H9 (cell line): ENCODE measurements around the gene BBS10. TPM values are rescaled to one million over a fixed set of nuclear protein-coding genes. Genes with fewer than 3 reads are reported as not detected.

Source experiments
- DNase-seq: peaks from one replicate; pipeline ENCODE4 v3.0.0-alpha.2; 2017
- H2AFZ ChIP-seq: one replicate; pipeline ENCODE4 v1.6.1; 2013; ENCODE audit warnings: mild to moderate bottlenecking, low read length, control low read depth, moderate library complexity
- H2AK5ac ChIP-seq: 2 replicates; pipeline ENCODE4 v1.6.1; 2013; ENCODE audit warnings: low read length, control low read depth, mixed read lengths; ENCODE audit not compliant: insufficient read length
- H2BK120ac ChIP-seq: one replicate; pipeline ENCODE4 v1.6.1; 2013; ENCODE audit warnings: low read depth, mild to moderate bottlenecking, low read length, control low read depth, inconsistent platforms; ENCODE audit not compliant: poor library complexity, severe bottlenecking
- H2BK12ac ChIP-seq: 2 replicates; pipeline ENCODE4 v1.6.1; 2013; ENCODE audit warnings: low read length, control low read depth, mixed read lengths, low read depth; ENCODE audit not compliant: insufficient read length
- H2BK15ac ChIP-seq: 2 replicates; pipeline ENCODE4 v1.6.1; 2013; ENCODE audit warnings: low read depth, low read length, control low read depth
- H2BK20ac ChIP-seq: one replicate; pipeline ENCODE4 v1.6.1; 2013; ENCODE audit warnings: low read depth, mild to moderate bottlenecking, low read length, control low read depth, inconsistent platforms; ENCODE audit not compliant: poor library complexity, severe bottlenecking
- H2BK5ac ChIP-seq: 2 replicates; pipeline ENCODE4 v1.6.1; 2013; ENCODE audit warnings: low read length, control low read depth, mixed read lengths; ENCODE audit not compliant: insufficient read length
- H3K14ac ChIP-seq: 2 replicates; pipeline ENCODE4 v1.6.1; 2013; ENCODE audit warnings: low read length, control low read depth; ENCODE audit not compliant: insufficient read depth
- H3K18ac ChIP-seq: 2 replicates; pipeline ENCODE4 v1.6.1; 2013; ENCODE audit warnings: low read depth, mild to moderate bottlenecking, mixed read lengths, low read length, control low read depth; ENCODE audit not compliant: insufficient read length
- H3K23ac ChIP-seq: 2 replicates; pipeline ENCODE4 v1.6.1; 2013; ENCODE audit warnings: low read length, control low read depth, mixed read lengths, low read depth; ENCODE audit not compliant: insufficient read length
- H3K23me2 ChIP-seq: 2 replicates; pipeline ENCODE4 v1.6.1; 2013; ENCODE audit warnings: low read depth, mild to moderate bottlenecking, mixed read lengths, low read length, control low read depth; ENCODE audit not compliant: insufficient read length, poor library complexity, severe bottlenecking
- H3K27ac ChIP-seq: 2 replicates; pipeline ENCODE4 v1.5.1; 2013; ENCODE audit warnings: low read length, control low read depth, mixed read lengths, low read depth; ENCODE audit not compliant: insufficient read length
- H3K27me3 ChIP-seq: 2 replicates; pipeline ENCODE4 v1.6.1; 2013; ENCODE audit warnings: low read length, control low read depth, inconsistent platforms; ENCODE audit not compliant: insufficient read depth
- H3K4ac ChIP-seq: 2 replicates; pipeline ENCODE4 v1.6.1; 2013; ENCODE audit warnings: low read depth, mild to moderate bottlenecking, control low read depth, inconsistent platforms, low read length, moderate library complexity
- H3K4me1 ChIP-seq: 2 replicates; pipeline ENCODE4 v1.6.1; 2013; ENCODE audit warnings: low read length, control low read depth, inconsistent platforms; ENCODE audit not compliant: insufficient read depth
- H3K4me2 ChIP-seq: 2 replicates; pipeline ENCODE4 v1.6.1; 2013; ENCODE audit warnings: low read length, control low read depth, mixed read lengths; ENCODE audit not compliant: insufficient read length, insufficient read depth
- H3K56ac ChIP-seq: 2 replicates; pipeline ENCODE4 v1.6.1; 2013; ENCODE audit warnings: low read depth, mild to moderate bottlenecking, mixed read lengths, low read length, control low read depth; ENCODE audit not compliant: insufficient read length
- H3K79me1 ChIP-seq: 2 replicates; pipeline ENCODE4 v1.6.1; 2013; ENCODE audit warnings: low read depth, mild to moderate bottlenecking, moderate library complexity, low read length, control low read depth, inconsistent platforms; ENCODE audit not compliant: insufficient read depth, poor library complexity, severe bottlenecking
- H3K79me2 ChIP-seq: 2 replicates; pipeline ENCODE4 v1.6.1; 2013; ENCODE audit warnings: low read length, control low read depth, inconsistent platforms; ENCODE audit not compliant: insufficient read depth
- H3K9ac ChIP-seq: 2 replicates; pipeline ENCODE4 v1.6.1; 2013; ENCODE audit warnings: low read length, control low read depth, mixed read lengths; ENCODE audit not compliant: insufficient read length; ENCODE audit errors: extremely low read depth
- H3K9me3 ChIP-seq: one replicate; pipeline ENCODE4 v1.6.1; 2013; ENCODE audit warnings: low read depth, low read length, inconsistent platforms; ENCODE audit not compliant: control insufficient read depth
- H3T11ph ChIP-seq: one replicate; pipeline ENCODE4 v1.6.1; 2013; ENCODE audit warnings: mild to moderate bottlenecking, low read length, control low read depth, inconsistent platforms
- H4K20me1 ChIP-seq: one replicate; pipeline ENCODE4 v1.6.1; 2013; ENCODE audit not compliant: control insufficient read depth, insufficient read length, insufficient read depth
- H4K5ac ChIP-seq: 2 replicates; pipeline ENCODE4 v1.6.1; 2013; ENCODE audit warnings: low read depth, mild to moderate bottlenecking, mixed read lengths, low read length, control low read depth; ENCODE audit not compliant: insufficient read length
- H4K8ac ChIP-seq: replicated peaks from 2 replicates; pipeline ENCODE4 v1.6.1; 2013; ENCODE audit warnings: low read length, control low read depth, mixed read lengths, low read depth; ENCODE audit not compliant: insufficient read length
- H4K91ac ChIP-seq: 2 replicates; pipeline ENCODE4 v1.6.1; 2013; ENCODE audit warnings: low read depth, mild to moderate bottlenecking, moderate library complexity, mixed read lengths, low read length, control low read depth; ENCODE audit not compliant: insufficient read length
- H3K27ac Mint-ChIP-seq, 3 experiments: 2 replicates in 2 of 3; 3 replicates in 1 of 3; pipeline ENCODE4 v1.8.0; 2020 to 2021; ENCODE audit warnings: mixed read lengths in 3 of 3, mild to moderate bottlenecking in 1 of 3, moderate library complexity in 1 of 3
- H3K27me3 Mint-ChIP-seq: 2 replicates; pipeline ENCODE4 v1.8.0; 2021; ENCODE audit warnings: low read depth, mild to moderate bottlenecking, moderate library complexity, mixed read lengths
- H3K36me3 Mint-ChIP-seq, 3 experiments: 2 replicates in 2 of 3; 3 replicates in 1 of 3; pipeline ENCODE4 v1.8.0; 2020 to 2021; ENCODE audit warnings: low read depth in 3 of 3, mixed read lengths in 3 of 3; ENCODE audit not compliant: insufficient read depth in 1 of 3
- H3K4me1 Mint-ChIP-seq, 2 experiments: 2 replicates each; pipeline ENCODE4 v1.8.0; 2020; ENCODE audit warnings: mixed read lengths in 2 of 2
- H3K4me3 Mint-ChIP-seq, 2 experiments: 2 replicates in 1 of 2; 3 replicates in 1 of 2; pipeline ENCODE4 v1.8.0; 2020 to 2021; ENCODE audit warnings: mild to moderate bottlenecking in 2 of 2, mixed read lengths in 2 of 2, moderate library complexity in 1 of 2
- H3K9me3 Mint-ChIP-seq, 2 experiments: 2 replicates in 1 of 2; 3 replicates in 1 of 2; pipeline ENCODE4 v1.8.0; 2020; ENCODE audit warnings: mild to moderate bottlenecking in 2 of 2, mixed read lengths in 2 of 2, moderate library complexity in 1 of 2
- CTCF ChIP-seq: fragments of 200-600 bp; sonication (generic); conservative IDR thresholded peaks from 3 replicates; pipeline ENCODE4 v1.8.0; 2021; ENCODE audit warnings: antibody characterized with exemption, mild to moderate bottlenecking
- WGBS: extraction: QIAGEN DNeasy Blood & Tissue Kit; methylation state at CpG from one replicate; pipeline ENCODE4 v1.1.7; 2013; ENCODE audit warnings: missing lambda C conversion rate, low lambda C conversion rate, mixed read lengths; ENCODE audit not compliant: insufficient read length; ENCODE audit errors: extremely low coverage; 5-methylcytosine and 5-hydroxymethylcytosine counted together
- total RNA-seq: library from RNA; stranded (reverse); gene quantifications from 2 replicates; pipeline ENCODE4 v1.2.1, GENCODE V29; 2021

Gene BBS10
- total RNA-seq, 1 experiment from 2014 or later, result 6.6 TPM

GRCh38 chr12:76346236-76346635 is 2.0 kb downstream of the BBS10 start:
- Histone ChIP-seq H3K56ac (no peak overlapping the region), H2BK5ac (no peak overlapping the region), H3K4me1 (peaks cover 4% of the 10 kb centered on the region; the same call in 1 of the 2 replicates), H3K23ac (no peak overlapping the region), H2BK120ac (no peak overlapping the region), H3K23me2 (peaks cover 3% of the 10 kb centered on the region), H2BK20ac (no peak overlapping the region), H3K4me2 (no peak overlapping the region), H3K79me2 (peaks cover 4% of the 10 kb centered on the region; the same call in 1 of the 2 replicates), H4K5ac (no peak overlapping the region), H2AK5ac (no peak overlapping the region), H4K91ac (no peak overlapping the region), H3K27me3 (no peaks in the 10 kb centered on the region), H3K18ac (no peak overlapping the region), H3K4ac (no peak overlapping the region), H4K20me1 (no peaks in the 10 kb centered on the region), H3K9ac (no peak overlapping the region), H3K27ac (no peak overlapping the region), H2AFZ (no peak overlapping the region), H2BK12ac (no peak overlapping the region), H4K8ac (no peak overlapping the region), H3K79me1 (no peaks in the 10 kb centered on the region), H3K9me3 (no peaks in the 10 kb centered on the region), H2BK15ac (no peak overlapping the region), H3K14ac (no peak overlapping the region), H3T11ph (no peak overlapping the region)
- WGBS, result no CpG with 5 or more reads among the region's 4 CpGs
- Mint-ChIP-seq H3K9me3 (no peaks in the 10 kb centered on the region), H3K36me3 (no peaks in the 10 kb centered on the region; a peak in 1 of 7 replicates), H3K27ac (no peak overlapping the region), H3K4me3 (no peak overlapping the region; a peak in 1 of 5 replicates), H3K4me1 (peaks cover 15 to 19% of the 10 kb centered on the region in 2 experiments), H3K27me3 (no peaks in the 10 kb centered on the region)
- DNase-seq, result no peak
- no peak for TF ChIP-seq CTCF
